ENCODE measurements around the gene GDNF.

Gene GDNF

DNA sequence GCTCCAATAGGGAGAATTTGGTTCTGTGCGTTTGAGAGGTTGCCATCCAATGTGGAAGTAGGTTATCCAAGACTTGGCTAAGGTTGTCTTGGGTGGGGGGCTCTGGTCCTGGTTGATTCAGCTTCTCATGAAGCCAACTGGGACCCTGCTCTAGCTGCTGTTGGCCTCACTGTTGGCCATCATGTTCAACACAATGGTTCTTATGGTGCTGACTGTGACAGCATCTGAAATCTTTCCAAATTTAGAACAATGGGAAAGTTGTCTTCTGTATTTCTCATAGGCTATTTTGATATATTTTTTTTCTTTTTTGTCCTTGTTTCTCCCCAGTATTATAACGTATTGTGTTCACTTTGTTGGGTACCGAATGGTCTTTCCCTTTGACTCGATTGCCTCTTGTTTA, 71.9 kb downstream of the GDNF start:
- TF ChIP-seq, protein P1, sequence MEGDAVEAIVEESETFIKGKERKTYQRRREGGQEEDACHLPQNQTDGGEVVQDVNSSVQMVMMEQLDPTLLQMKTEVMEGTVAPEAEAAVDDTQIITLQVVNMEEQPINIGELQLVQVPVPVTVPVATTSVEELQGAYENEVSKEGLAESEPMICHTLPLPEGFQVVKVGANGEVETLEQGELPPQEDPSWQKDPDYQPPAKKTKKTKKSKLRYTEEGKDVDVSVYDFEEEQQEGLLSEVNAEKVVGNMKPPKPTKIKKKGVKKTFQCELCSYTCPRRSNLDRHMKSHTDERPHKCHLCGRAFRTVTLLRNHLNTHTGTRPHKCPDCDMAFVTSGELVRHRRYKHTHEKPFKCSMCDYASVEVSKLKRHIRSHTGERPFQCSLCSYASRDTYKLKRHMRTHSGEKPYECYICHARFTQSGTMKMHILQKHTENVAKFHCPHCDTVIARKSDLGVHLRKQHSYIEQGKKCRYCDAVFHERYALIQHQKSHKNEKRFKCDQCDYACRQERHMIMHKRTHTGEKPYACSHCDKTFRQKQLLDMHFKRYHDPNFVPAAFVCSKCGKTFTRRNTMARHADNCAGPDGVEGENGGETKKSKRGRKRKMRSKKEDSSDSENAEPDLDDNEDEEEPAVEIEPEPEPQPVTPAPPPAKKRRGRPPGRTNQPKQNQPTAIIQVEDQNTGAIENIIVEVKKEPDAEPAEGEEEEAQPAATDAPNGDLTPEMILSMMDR (IDR thresholded peaks at IDR 0.05; ENCODE audit: low read depth, low read length), result no peak
- DNase-seq (ENCODE audit: extremely low read depth, low read depth), result no peak

DNA sequence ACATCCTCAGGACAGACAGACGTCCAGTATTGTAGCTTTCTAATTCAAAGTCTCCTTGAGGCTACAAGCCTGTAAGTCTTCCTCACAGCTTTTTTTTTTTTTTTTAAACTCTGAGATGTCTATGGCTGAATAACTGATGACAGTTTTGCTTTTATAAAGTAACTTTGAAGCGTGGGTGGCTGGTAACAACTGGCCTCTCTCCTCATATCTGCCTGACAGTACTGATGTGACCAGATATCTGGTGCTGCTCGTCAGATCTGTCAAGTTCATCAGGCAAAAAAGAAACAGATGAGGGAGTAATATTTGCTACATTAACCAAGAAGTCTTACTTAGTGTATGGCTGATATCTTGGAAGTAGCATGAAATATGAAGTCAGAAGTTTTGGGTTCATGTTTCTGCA, 72.6 kb downstream of the GDNF start:
- DNase-seq (ENCODE audit: extremely low read depth, low read depth), result no peak
- TF ChIP-seq, protein P1 (IDR thresholded peaks at IDR 0.05; ENCODE audit: low read depth, low read length), result no peak

Data from AG09319 (cell line).